H1 (cell line): Measurements from ENCODE around the gene PPIP5K1. TPM values are rescaled to one million over a fixed set of nuclear protein-coding genes. Genes with fewer than 3 reads are reported as not detected.

Source experiments
- CTCF ChIA-PET: fragments of 300-600 bp; sonication (Branson Sonifier 250); formaldehyde crosslinking; loops from one replicate; lab custom pipeline; 2021; ENCODE audit not compliant: partially characterized antibody; lab: Charles Lee
- POLR2A ChIA-PET: fragments of 300-600 bp; sonication (Branson Sonifier 250); formaldehyde crosslinking; loops from one replicate; lab custom pipeline; 2021; ENCODE audit warnings: inconsistent platforms; ENCODE audit not compliant: partially characterized antibody; lab: Charles Lee
- DNase-seq, 2 experiments: peaks; one replicate each; pipeline versions ENCODE4 v3.0.0 to v3.0.0-alpha.2; 2010 to 2022; ENCODE audit warnings: low spot score in 2 of 2, low read depth in 1 of 2, mixed read lengths in 1 of 2
- FAIRE-seq: peaks from 2 replicates; lab custom pipeline; 2011; peaks lifted over from hg19 to GRCh38; lab: Jason Lieb, UNC
- H2AFZ ChIP-seq: 2 replicates; pipeline ENCODE4 v1.8.1; 2012; ENCODE audit warnings: low read length, inconsistent platforms
- H2AK5ac ChIP-seq: 2 replicates; pipeline ENCODE4 v1.6.1; 2013; ENCODE audit warnings: low read depth, low read length
- H2BK120ac ChIP-seq: replicated peaks from 2 replicates; pipeline ENCODE3; 2013; ENCODE audit warnings: low read depth, low read length, inconsistent platforms
- H2BK12ac ChIP-seq: 2 replicates; pipeline ENCODE4 v1.6.1; 2013; ENCODE audit warnings: low read depth, low read length
- H2BK15ac ChIP-seq: 2 replicates; pipeline ENCODE4 v1.6.1; 2013; ENCODE audit warnings: low read length
- H2BK20ac ChIP-seq: 2 replicates; pipeline ENCODE4 v1.6.1; 2013; ENCODE audit warnings: low read length
- H2BK5ac ChIP-seq: 2 replicates; pipeline ENCODE4 v1.6.1; 2013; ENCODE audit warnings: low read depth, low read length
- H3K14ac ChIP-seq: 2 replicates; pipeline ENCODE4 v1.6.1; 2013; ENCODE audit warnings: inconsistent platforms; ENCODE audit not compliant: insufficient read length
- H3K18ac ChIP-seq: 2 replicates; pipeline ENCODE4 v1.6.1; 2013; ENCODE audit warnings: low read length; ENCODE audit errors: extremely low read depth
- H3K23ac ChIP-seq: 2 replicates; pipeline ENCODE4 v1.6.1; 2013; ENCODE audit warnings: inconsistent platforms; ENCODE audit not compliant: insufficient read length
- H3K23me2 ChIP-seq: 2 replicates; pipeline ENCODE4 v1.6.1; 2013; ENCODE audit warnings: low read depth, low read length
- H3K27ac ChIP-seq: 2 replicates; pipeline ENCODE4 v1.6.1; 2011; ENCODE audit warnings: low read depth, low read length, inconsistent platforms
- H3K27me3 ChIP-seq, 4 experiments: replicated peaks in 1 of 4; 1 replicate in 1 of 4; 2 replicates in 3 of 4; pipeline versions ENCODE4 v1.6.1 to v1.8.1; 2011 to 2013; ENCODE audit warnings: low read length in 3 of 4, mild to moderate bottlenecking in 3 of 4, inconsistent platforms in 2 of 4, mixed read lengths in 2 of 4, moderate library complexity in 1 of 4; ENCODE audit not compliant: control insufficient read depth in 3 of 4, insufficient read depth in 3 of 4; ENCODE audit errors: extremely low read depth in 1 of 4
- H3K36me3 ChIP-seq, 4 experiments: 2 replicates each; pipeline versions ENCODE4 v1.6.1 to v1.8.1; 2011 to 2013; ENCODE audit warnings: mild to moderate bottlenecking in 4 of 4, low read length in 3 of 4, moderate library complexity in 2 of 4, control low read depth in 1 of 4, inconsistent platforms in 1 of 4; ENCODE audit not compliant: insufficient read depth in 4 of 4, control insufficient read depth in 2 of 4
- H3K4ac ChIP-seq: replicated peaks from 2 replicates; pipeline ENCODE3; 2013; ENCODE audit warnings: low read length, low read depth, mixed read lengths, inconsistent platforms; ENCODE audit not compliant: insufficient read length
- H3K4me1 ChIP-seq, 4 experiments: replicated peaks in 1 of 4; 1 replicate in 1 of 4; 2 replicates in 3 of 4; pipeline versions ENCODE4 v1.6.1 to v1.8.1; 2011 to 2013; ENCODE audit warnings: low read length in 3 of 4, inconsistent platforms in 2 of 4, mixed read lengths in 1 of 4; ENCODE audit not compliant: insufficient read depth in 4 of 4, control insufficient read depth in 3 of 4
- H3K4me2 ChIP-seq, 2 experiments: 2 replicates each; pipeline versions ENCODE4 v1.6.1 to v1.8.1; 2011 to 2013; ENCODE audit warnings: low read depth in 2 of 2, low read length in 2 of 2, control low read depth in 1 of 2, inconsistent platforms in 1 of 2, mild to moderate bottlenecking in 1 of 2; ENCODE audit not compliant: insufficient read depth in 1 of 2
- H3K4me3 ChIP-seq, 4 experiments: fragments of 200-600, 300-600 bp in 1 of 4; sonication (generic), shearing (Covaris generic), sonication (Bioruptor Twin) in 1 of 4; 2 replicates each; pipeline versions ENCODE4 v1.5.1 to v1.8.1; 2011 to 2016; ENCODE audit warnings: low read length in 4 of 4, low read depth in 3 of 4, control low read depth in 2 of 4, inconsistent platforms in 2 of 4, mild to moderate bottlenecking in 2 of 4, mixed read lengths in 1 of 4, moderate library complexity in 1 of 4; ENCODE audit not compliant: insufficient read depth in 2 of 4; ENCODE audit errors: extremely low read depth in 1 of 4
- H3K56ac ChIP-seq: replicated peaks from 2 replicates; pipeline ENCODE3; 2013; ENCODE audit warnings: low read depth, mild to moderate bottlenecking, mixed read lengths, low read length, inconsistent platforms; ENCODE audit not compliant: insufficient read length
- H3K79me1 ChIP-seq: 2 replicates; pipeline ENCODE4 v1.6.1; 2013; ENCODE audit warnings: low read depth, low read length, control low read depth
- H3K79me2 ChIP-seq, 2 experiments: 2 replicates each; pipeline versions ENCODE4 v1.6.1 to v1.8.1; 2012 to 2013; ENCODE audit warnings: low read length in 2 of 2, mild to moderate bottlenecking in 2 of 2, inconsistent platforms in 1 of 2; ENCODE audit not compliant: insufficient read depth in 2 of 2, control insufficient read depth in 1 of 2
- H3K9ac ChIP-seq, 4 experiments: replicated peaks in 1 of 4; 1 replicate in 1 of 4; 2 replicates in 3 of 4; pipeline versions ENCODE4 v1.6.1 to v1.8.1; 2011 to 2013; ENCODE audit warnings: low read depth in 3 of 4, low read length in 3 of 4, control low read depth in 2 of 4, mild to moderate bottlenecking in 2 of 4, moderate library complexity in 2 of 4, inconsistent platforms in 1 of 4; ENCODE audit errors: extremely low read depth in 1 of 4
- H3K9me3 ChIP-seq, 2 experiments: 2 replicates each; pipeline versions ENCODE4 v1.6.1 to v1.8.1; 2012 to 2013; ENCODE audit warnings: mild to moderate bottlenecking in 2 of 2, moderate library complexity in 2 of 2, control low read depth in 1 of 2, inconsistent platforms in 1 of 2, low read depth in 1 of 2, low read length in 1 of 2, mixed read lengths in 1 of 2; ENCODE audit not compliant: insufficient read depth in 2 of 2
- H4K20me1 ChIP-seq, 2 experiments: replicated peaks in 1 of 2; 2 replicates each; pipeline versions ENCODE3 to v1.8.1; 2011 to 2013; ENCODE audit warnings: inconsistent platforms in 2 of 2, low read length in 2 of 2, mild to moderate bottlenecking in 1 of 2; ENCODE audit not compliant: insufficient read depth in 2 of 2, control insufficient read depth in 1 of 2
- H4K5ac ChIP-seq: 2 replicates; pipeline ENCODE4 v1.6.1; 2013; ENCODE audit warnings: low read length, low read depth, mixed read lengths, inconsistent platforms; ENCODE audit not compliant: insufficient read length
- H4K8ac ChIP-seq: 2 replicates; pipeline ENCODE4 v1.8.0; 2013; ENCODE audit warnings: mild to moderate bottlenecking, moderate library complexity, low read length, inconsistent platforms; ENCODE audit not compliant: insufficient read depth; ENCODE audit errors: extremely low read depth
- H4K91ac ChIP-seq: replicated peaks from 2 replicates; pipeline ENCODE3; 2013; ENCODE audit warnings: low read length, mixed read lengths, inconsistent platforms; ENCODE audit not compliant: insufficient read length
- CBX5 ChIP-seq: fragments of 300-800, 300-1000 bp; sonication (generic); IDR thresholded peaks from 2 replicates; pipeline ENCODE4 v1.7.1; 2016; ENCODE audit warnings: antibody characterized with exemption, low read length, low read depth
- POLR2A ChIP-seq, 2 experiments: IDR thresholded peaks; 1 replicate in 1 of 2; 2 replicates in 1 of 2; pipeline ENCODE4 v1.6.1; 2011; ENCODE audit warnings: low read depth in 2 of 2, low read length in 2 of 2, mild to moderate bottlenecking in 2 of 2; ENCODE audit errors: control extremely low read depth in 1 of 2
- SP2 ChIP-seq: IDR thresholded peaks from 2 replicates; pipeline ENCODE4 v1.6.1; 2012; ENCODE audit warnings: mild to moderate bottlenecking, low read length, inconsistent platforms
- WGBS, 2 experiments: shearing (Covaris generic) in 1 of 2; methylation state at CpG; one replicate each; pipeline versions ENCODE4 v1.1.6 to v1.1.7; 2013 to 2015; ENCODE audit warnings: low lambda C conversion rate in 2 of 2, mixed read lengths in 2 of 2, inconsistent platforms in 1 of 2, low coverage in 1 of 2, missing lambda C conversion rate in 1 of 2; ENCODE audit not compliant: insufficient replicate concordance in 2 of 2, insufficient coverage in 1 of 2, insufficient read length in 1 of 2; ENCODE audit errors: extremely low coverage in 1 of 2, missing lambda C conversion rate in 1 of 2; 5-methylcytosine and 5-hydroxymethylcytosine counted together
- polyA plus RNA-seq, 7 experiments: library from polyadenylated mRNA; depleted of rRNA in 3 of 7; stranded (reverse) in 5 of 7; unstranded in 2 of 7; fragments of >200 nt in 5 of 7; fragments of 200-250 nt in 2 of 7; gene quantifications; 1 replicate in 5 of 7; 2 replicates in 1 of 7; 4 replicates in 1 of 7; pipeline versions ENCODE4 v1.2.1 to v1.2.3, GENCODE V29; 2011 to 2013; ENCODE audit warnings: missing spikeins in 2 of 7, mixed read lengths in 2 of 7
- total RNA-seq: library from RNA; stranded (reverse); fragmentation: NEBNext Ultra II Directional; extraction: Animal tissue kit (Norgen Biotek cat#: 25700); gene quantifications from 2 replicates; pipeline ENCODE4 v1.2.1, GENCODE V29; 2021

Gene PPIP5K1
- total and polyA plus RNA-seq, 2 of the 8 experiments (the other 6 are each of a cell fraction or from before 2014, with no cell fraction given) = 18.8 to 22.7 TPM

DNA sequence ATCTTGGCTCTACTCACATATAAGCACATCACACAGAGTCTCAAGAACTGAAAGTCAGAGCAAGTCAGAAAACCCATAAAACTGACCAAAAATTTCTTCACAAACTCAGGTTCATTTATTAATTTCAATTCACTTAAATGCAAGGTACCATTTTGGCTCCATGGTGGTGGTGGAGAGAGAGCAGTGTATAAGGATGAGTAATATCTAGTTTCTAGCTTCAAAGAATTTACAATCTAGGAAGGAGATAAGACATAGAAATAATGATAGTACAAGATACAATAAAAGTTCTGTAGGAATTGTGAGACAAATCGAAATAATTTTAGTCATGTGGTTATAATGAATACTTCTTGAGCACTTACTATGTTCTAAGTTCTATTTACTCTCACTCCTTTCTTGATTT is 90.4 kb downstream of the PPIP5K1 start:
- FAIRE-seq (no peak), DNase-seq (no peak)
- no peak overlapping the region for H3K4me3 ChIP-seq
- CTCF ChIA-PET = interaction anchor here (5.7 kb wide), 1 partner anchor 14 kb away, joined by 56 read pairs; no protein-coding TSS in a partner anchor
- H4K5ac ChIP-seq = no peak overlapping the region
- no peak overlapping the region for H3K23ac ChIP-seq
- no peak overlapping the region for H3K27ac ChIP-seq
- POLR2A ChIA-PET = interaction anchor here (1.0 kb wide), 1 partner anchor 11 kb away, joined by 7 read pairs; no protein-coding TSS in a partner anchor
- no peak overlapping the region for H4K8ac ChIP-seq
- no peak overlapping the region for H2BK5ac ChIP-seq
- no peak overlapping the region for H2BK12ac ChIP-seq
- no peak overlapping the region for H3K4me2 ChIP-seq
- WGBS, 2 experiments = 81% methylated on average over 1 of the region's 1 CpG; no CpG with 5 or more reads in 1 of the 2 experiments
- no peaks in the 10 kb centered on the region; a peak in 1 of 7 replicates for H3K4me1 ChIP-seq
- no peaks in the 10 kb centered on the region for H3K36me3 ChIP-seq
- no peak overlapping the region for H4K91ac ChIP-seq
- H3K79me1 ChIP-seq = no peaks in the 10 kb centered on the region
- H4K20me1 ChIP-seq = no peaks in the 10 kb centered on the region
- H3K4ac ChIP-seq = no peak overlapping the region
- H3K9ac ChIP-seq = no peak overlapping the region
- H2AK5ac ChIP-seq = no peak overlapping the region
- no peak overlapping the region for H3K18ac ChIP-seq
- no peaks in the 10 kb centered on the region for H3K23me2 ChIP-seq
- H3K14ac ChIP-seq = no peak overlapping the region
- H2AFZ ChIP-seq = no peak overlapping the region
- no peak overlapping the region for H3K56ac ChIP-seq
- no peak overlapping the region for H2BK20ac ChIP-seq
- no peaks in the 10 kb centered on the region for H3K27me3 ChIP-seq
- no peak overlapping the region for H2BK15ac ChIP-seq
- no peak for TF ChIP-seq CBX5
- no peak for TF ChIP-seq SP2
- TF ChIP-seq POLR2A (IDR thresholded peaks at IDR 0.05; ENCODE audit: control extremely low read depth in 1 of 2, low read depth in 2 of 2, low read length in 2 of 2) = no peak
- H2BK120ac ChIP-seq = no peak overlapping the region
- no peaks in the 10 kb centered on the region for H3K9me3 ChIP-seq
- no peaks in the 10 kb centered on the region for H3K79me2 ChIP-seq
